Right cardiac atrium (tissue), 5 donors: ENCODE results near the gene ZNF366. TPM values are rescaled to one million over a fixed set of nuclear protein-coding genes. Genes with fewer than 3 reads are reported as not detected.

Experiments used
- ATAC-seq, 2 donors: fragments of 200-7000 bp; cut with Tn5 transposase; one replicate each; pipeline versions ENCODE4 v1.8.0 to v1.9.1; 2020; ENCODE audit warnings: moderate library complexity in 2 of 2, mild to moderate bottlenecking in 1 of 2
- DNase-seq, 3 donors: peaks; one replicate each; pipeline ENCODE4 v3.0.0-alpha.2; 2020
- H3K27ac ChIP-seq: one replicate; pipeline ENCODE4 v1.5.1; 2013; ENCODE audit warnings: mild to moderate bottlenecking, low read length, control low read depth, moderate library complexity
- H3K27me3 ChIP-seq: one replicate; pipeline ENCODE4 v1.6.1; 2013; ENCODE audit not compliant: control insufficient read depth, insufficient read depth
- H3K4me1 ChIP-seq: one replicate; pipeline ENCODE4 v1.6.1; 2013; ENCODE audit warnings: low read length; ENCODE audit not compliant: control insufficient read depth, insufficient read depth
- H3K4me3 ChIP-seq: one replicate; pipeline ENCODE4 v1.5.1; 2013; ENCODE audit warnings: low read length, control low read depth
- H3K9me3 ChIP-seq: one replicate; pipeline ENCODE4 v1.6.1; 2013; ENCODE audit warnings: low read length; ENCODE audit not compliant: control insufficient read depth
- WGBS: extraction: QIAGEN DNeasy Blood & Tissue Kit; methylation state at CpG from one replicate; pipeline ENCODE4 v1.1.7; 2013; 5-methylcytosine and 5-hydroxymethylcytosine counted together
- intact Hi-C, 4 donors: fragments of 100-400 bp; cut with DNase I; formaldehyde crosslinking; loops; one replicate each; pipeline versions ENCODE4 v1.11.0 to v1.14.0; 2022 to 2023
- polyA plus RNA-seq: library from polyadenylated mRNA; stranded (reverse); fragments of 200-250 nt; gene quantifications from one replicate; pipeline ENCODE4 v1.2.3, GENCODE V29; 2013
- total RNA-seq, 4 donors: library from RNA; stranded (reverse); fragmentation: NEBNext Ultra II Directional; extraction: Animal tissue kit (Norgen Biotek cat#: 25700); gene quantifications; one replicate each; pipeline ENCODE4 v1.2.1, GENCODE V29; 2021
- donor health status: healthy with polysubstance abuse.
- donor health status: DM: no; HTN: yes; CAD: no.
- donor health status: DM: no; HTN: no; CAD: no.
- donor health status: DM: no; HTN: yes; CAD: no; lungs with severe emphysema.
- donor health status: DM: yes; HTN: yes; CAD: no.

The ZNF366 gene
- total and polyA plus RNA-seq, 5 donors = 2.5 to 8.1 (median 5.4) TPM

DNA sequence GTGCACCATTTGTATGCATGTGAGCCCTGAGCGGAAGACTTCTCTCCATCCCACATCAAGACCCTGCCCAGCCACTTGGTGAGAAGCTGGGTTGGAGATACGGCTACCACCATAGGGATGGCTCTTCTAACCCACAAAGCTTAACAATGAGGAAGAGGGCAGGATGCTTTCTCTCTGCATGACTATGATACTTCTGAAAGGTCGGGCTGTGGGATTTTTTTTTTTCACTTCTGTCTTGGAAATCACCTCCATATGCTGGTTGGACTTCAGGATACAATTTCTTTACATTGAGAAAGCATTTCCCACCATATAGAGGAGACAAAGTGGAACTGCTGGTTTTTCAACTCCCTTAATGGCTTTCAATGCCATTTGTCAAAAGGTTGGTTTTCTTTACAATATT is 30.5 kb downstream of the ZNF366 start:
- H3K4me3 ChIP-seq = no peak overlapping the region
- intact Hi-C loops = no loop called here
- H3K27me3 ChIP-seq = no peaks in the 10 kb centered on the region
- peaks cover 2% of the 10 kb centered on the region for H3K4me1 ChIP-seq
- 92% methylated on average over 3 of the region's 3 CpGs for WGBS
- DNase-seq (no peak), ATAC-seq (no peak)
- no peaks in the 10 kb centered on the region for H3K9me3 ChIP-seq
- no peak overlapping the region for H3K27ac ChIP-seq

DNA sequence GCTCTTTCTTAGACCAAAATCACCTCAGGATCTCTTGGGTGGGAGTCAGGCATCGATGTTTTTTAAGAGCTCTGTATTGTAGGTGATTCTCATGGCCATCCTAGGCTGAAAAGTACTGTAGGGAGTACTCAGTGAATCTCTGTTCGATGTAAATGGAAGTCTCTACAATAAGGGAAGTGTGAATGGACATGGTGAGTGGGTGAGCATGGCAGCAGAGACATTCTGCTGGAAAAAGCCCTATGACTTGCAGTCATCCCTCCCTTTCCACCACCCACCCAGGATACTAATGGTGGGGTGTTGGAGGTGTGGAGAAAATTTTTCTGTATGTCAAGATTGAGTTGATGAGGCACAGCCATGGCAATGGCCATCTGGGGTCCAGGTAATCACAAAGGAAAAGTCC is 30.9 kb downstream of the ZNF366 start:
- no peak overlapping the region for H3K27ac ChIP-seq
- no peak overlapping the region for H3K4me3 ChIP-seq
- WGBS = 89% methylated on average over 2 of the region's 2 CpGs
- H3K27me3 ChIP-seq = no peaks in the 10 kb centered on the region
- ATAC-seq (no peak), DNase-seq (no peak)
- H3K9me3 ChIP-seq = no peaks in the 10 kb centered on the region
- intact Hi-C loops = no loop called here
- peaks cover 2% of the 10 kb centered on the region for H3K4me1 ChIP-seq

DNA sequence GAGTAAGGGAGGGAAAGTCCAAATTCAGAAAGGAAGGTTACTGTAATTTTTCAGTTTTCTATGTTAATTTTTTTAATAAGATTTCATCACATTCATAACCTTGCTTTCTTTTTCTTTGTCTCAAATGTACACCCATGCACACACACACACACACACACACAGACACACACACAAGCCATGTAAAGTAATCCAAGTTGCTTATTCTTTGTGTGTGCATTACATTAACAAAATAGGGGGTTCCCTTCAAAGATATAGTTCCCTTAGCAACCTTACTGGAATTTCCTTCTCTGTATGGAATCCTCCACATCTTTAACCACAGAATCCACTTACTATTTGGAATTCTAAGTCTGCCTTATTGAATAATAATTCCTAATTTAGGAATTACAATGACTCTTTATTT is 32.7 kb downstream of the ZNF366 start:
- DNase-seq (no peak), ATAC-seq (no peak)
- intact Hi-C loops = no loop called here
- H3K4me3 ChIP-seq = no peak overlapping the region
- peaks cover 2% of the 10 kb centered on the region for H3K4me1 ChIP-seq
- H3K27ac ChIP-seq = no peak overlapping the region
- H3K27me3 ChIP-seq = no peaks in the 10 kb centered on the region
- H3K9me3 ChIP-seq = no peaks in the 10 kb centered on the region

DNA sequence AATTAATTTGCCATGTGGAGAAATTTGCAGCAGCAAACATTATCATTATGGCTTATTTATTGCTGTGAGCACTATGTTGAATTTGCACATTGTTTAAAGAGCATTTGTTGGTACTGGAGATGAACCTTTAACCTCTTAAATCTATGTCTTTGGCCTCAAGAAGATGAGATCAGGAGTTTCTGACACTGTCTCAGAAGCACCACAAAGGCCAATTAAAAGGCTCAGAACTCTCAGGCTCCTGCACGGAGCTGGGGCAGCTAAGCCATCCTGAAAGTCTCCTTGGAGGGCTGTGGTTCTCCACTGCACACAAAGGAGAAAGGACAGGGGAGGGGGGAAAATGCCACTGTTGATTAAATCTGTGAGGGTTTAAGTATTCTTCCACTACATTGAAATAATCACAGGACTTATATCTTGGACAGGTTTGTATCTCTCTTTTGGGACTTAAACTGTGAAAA is 33.1 kb downstream of the ZNF366 start:
- Histone ChIP-seq H3K27me3 (no peaks in the 10 kb centered on the region), H3K4me1 (peaks cover 2% of the 10 kb centered on the region), H3K9me3 (no peaks in the 10 kb centered on the region), H3K27ac (no peak overlapping the region), H3K4me3 (no peak overlapping the region)
- intact Hi-C loops = no loop called here
- WGBS = 73% methylated on average over 1 of the region's 1 CpG
- DNase-seq = no peak
- no peak for ATAC-seq

DNA sequence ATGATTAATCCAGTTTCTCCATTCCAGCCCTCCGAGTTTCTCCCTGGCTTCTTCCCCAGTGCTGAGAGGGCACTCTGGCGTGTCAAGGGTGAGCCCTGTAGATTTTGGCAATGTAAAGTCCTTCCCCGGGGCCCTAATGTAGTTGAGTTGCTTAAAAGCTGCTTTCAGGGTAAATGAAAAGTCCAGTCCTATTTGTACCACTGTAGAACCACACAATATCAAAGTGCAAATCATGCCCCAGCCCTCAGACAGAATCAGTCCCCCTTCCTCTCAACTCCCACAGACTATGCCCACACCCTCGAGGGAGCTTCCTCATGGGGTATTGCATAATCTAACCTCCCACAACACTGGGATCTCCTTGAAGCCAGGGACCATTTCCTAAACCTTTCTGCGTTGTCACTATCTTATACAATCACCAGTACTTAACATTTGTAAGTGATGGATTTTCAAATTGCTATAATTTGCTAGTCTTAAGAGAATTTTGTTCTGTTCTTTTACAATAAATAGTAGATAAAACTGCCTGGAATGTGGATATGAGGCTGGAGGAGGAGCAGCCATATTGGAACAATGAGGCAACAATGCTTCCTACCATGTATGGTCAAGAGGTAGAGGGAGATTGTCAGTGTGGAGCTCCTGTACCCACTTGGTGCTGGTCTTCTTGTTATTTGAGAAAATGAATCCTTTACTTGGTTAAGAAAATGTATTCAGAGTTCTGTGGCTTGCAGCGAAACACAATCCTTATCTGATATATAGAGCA is 34.4 kb downstream of the ZNF366 start:
- DNase-seq (no peak), ATAC-seq (peak; percentile 59 to 64)
- H3K4me3 ChIP-seq = no peak overlapping the region
- no peak overlapping the region for H3K27ac ChIP-seq
- no peaks in the 10 kb centered on the region for H3K9me3 ChIP-seq
- no peaks in the 10 kb centered on the region for H3K4me1 ChIP-seq
- H3K27me3 ChIP-seq = no peaks in the 10 kb centered on the region
- intact Hi-C loops = no loop called here
- 64% methylated on average over 6 of the region's 6 CpGs for WGBS

DNA sequence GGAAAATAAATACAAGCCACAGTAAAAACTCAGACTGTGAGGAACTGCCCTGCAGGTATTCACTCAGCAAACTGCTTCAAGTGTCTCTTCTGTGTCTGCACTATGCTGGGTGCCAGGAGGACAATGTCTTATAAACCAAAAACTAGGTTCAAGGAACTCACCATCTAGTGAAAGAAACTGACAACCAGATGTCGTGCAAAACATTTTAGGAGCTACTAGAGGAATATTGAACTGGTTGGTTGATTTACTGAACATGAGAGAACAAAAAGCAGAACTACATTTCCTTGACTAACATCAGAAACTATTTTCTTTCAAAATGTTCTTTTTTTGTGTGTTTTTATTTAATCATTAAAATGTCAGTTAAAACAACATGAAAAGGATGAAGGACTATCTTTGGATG is 35.2 kb downstream of the ZNF366 start:
- Histone ChIP-seq H3K4me3 (no peak overlapping the region), H3K9me3 (no peaks in the 10 kb centered on the region), H3K27ac (no peak overlapping the region), H3K4me1 (no peaks in the 10 kb centered on the region), H3K27me3 (no peaks in the 10 kb centered on the region)
- DNase-seq (no peak), ATAC-seq (no peak)
- intact Hi-C loops = no loop called here
- 92% methylated on average over 1 of the region's 1 CpG for whole genome bisulfite sequencing

DNA sequence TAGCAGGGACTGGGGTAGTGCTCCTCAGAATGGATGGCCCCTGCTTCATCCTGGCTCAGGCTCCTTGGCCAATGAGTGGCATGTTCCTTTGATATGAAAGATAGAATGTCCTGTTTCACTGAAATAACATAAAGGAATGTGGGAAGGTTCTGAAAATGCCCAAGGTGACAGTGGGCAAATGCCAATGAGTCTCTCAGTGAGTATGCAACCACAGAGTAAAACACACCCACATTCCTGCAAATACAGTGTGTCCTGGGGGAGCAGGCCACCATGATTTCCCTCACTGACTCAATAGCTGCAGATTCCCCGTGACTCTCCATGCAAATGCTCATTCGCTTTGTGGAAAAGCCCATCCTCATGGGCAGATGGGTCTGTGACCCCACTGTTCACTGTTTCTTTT is 36.4 kb downstream of the ZNF366 start:
- ATAC-seq (no peak), DNase-seq (no peak)
- no peak overlapping the region for H3K4me3 ChIP-seq
- WGBS = over 99% methylated on average over 2 of the region's 2 CpGs
- intact Hi-C loops = no loop called here
- no peak overlapping the region for H3K27ac ChIP-seq
- H3K4me1 ChIP-seq = peaks cover 3% of the 10 kb centered on the region
- no peaks in the 10 kb centered on the region for H3K27me3 ChIP-seq
- no peaks in the 10 kb centered on the region for H3K9me3 ChIP-seq

DNA sequence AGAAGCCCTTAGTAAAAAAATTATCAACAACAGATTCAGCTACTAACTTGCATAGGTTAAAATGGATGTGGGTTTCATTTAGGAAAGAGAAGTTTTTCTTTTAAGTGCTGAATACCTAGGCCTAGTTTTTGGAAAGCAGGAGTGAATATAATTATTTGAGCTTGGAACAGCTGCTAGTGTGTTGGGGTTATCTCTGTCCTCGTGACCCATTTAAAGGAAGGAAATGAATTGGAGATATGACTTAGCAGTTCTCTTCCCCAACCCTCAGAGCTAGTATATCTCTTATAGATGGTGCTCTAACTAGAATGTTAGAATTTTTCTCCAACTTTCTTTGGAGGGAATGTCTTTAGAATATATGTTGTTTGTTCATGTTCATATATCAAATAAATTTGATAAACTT is 38.6 kb downstream of the ZNF366 start:
- Histone ChIP-seq H3K4me3 (no peak overlapping the region), H3K9me3 (no peaks in the 10 kb centered on the region), H3K27me3 (no peaks in the 10 kb centered on the region), H3K4me1 (peaks cover 3% of the 10 kb centered on the region), H3K27ac (no peak overlapping the region)
- peak; percentile 53 to 69 for ATAC-seq
- intact Hi-C loops = no loop called here
- WGBS = 9% methylated on average over 1 of the region's 1 CpG
- DNase-seq = no peak

DNA sequence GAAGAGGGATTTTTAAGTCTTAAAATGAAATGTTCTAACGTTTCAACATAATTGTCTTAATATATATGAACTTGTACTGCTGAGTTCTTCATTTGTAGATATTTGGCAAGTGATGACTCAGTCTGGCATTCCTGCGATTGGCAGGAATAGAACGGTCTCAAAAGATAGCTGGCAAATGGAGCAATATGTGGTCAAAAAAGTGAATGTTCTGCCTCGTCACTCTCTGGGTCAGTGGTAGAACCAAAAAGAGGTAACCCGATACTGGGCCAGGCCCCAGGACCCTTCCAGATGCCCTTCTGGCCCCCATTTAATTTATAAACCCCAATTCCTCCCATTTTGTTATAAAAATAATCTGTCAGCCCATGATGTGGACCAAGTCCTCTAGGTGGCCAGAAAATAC is 39.2 kb downstream of the ZNF366 start:
- Histone ChIP-seq H3K9me3 (no peaks in the 10 kb centered on the region), H3K27ac (peak overlapping the region; percentile 37), H3K27me3 (no peaks in the 10 kb centered on the region), H3K4me1 (peaks cover 3% of the 10 kb centered on the region), H3K4me3 (no peak overlapping the region)
- DNase-seq (no peak), ATAC-seq (peak in 1 of 2 donors; percentile 20)
- intact Hi-C loops = no loop called here
- 64% methylated on average over 5 of the region's 5 CpGs for WGBS

DNA sequence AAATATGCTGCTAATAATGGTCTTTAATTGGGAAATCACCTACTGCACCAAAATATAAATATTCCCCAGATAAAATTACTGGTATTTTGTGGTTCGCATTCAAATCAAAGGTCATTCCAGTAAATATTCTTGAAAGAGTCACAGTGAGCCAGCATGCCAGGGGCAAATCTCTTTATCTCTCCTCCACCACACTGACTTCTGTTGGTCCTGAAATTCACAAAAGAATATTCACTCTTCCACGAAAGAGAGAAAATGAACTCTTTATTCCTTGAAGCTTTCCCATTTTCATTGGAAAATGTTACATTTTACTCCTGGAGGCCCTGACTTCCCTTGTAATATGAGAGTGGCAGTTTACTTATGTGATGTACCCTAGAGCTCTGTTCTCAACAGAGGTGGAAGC is 39.7 kb downstream of the ZNF366 start:
- intact Hi-C loops = no loop called here
- WGBS = 92% methylated on average over 2 of the region's 2 CpGs

DNA sequence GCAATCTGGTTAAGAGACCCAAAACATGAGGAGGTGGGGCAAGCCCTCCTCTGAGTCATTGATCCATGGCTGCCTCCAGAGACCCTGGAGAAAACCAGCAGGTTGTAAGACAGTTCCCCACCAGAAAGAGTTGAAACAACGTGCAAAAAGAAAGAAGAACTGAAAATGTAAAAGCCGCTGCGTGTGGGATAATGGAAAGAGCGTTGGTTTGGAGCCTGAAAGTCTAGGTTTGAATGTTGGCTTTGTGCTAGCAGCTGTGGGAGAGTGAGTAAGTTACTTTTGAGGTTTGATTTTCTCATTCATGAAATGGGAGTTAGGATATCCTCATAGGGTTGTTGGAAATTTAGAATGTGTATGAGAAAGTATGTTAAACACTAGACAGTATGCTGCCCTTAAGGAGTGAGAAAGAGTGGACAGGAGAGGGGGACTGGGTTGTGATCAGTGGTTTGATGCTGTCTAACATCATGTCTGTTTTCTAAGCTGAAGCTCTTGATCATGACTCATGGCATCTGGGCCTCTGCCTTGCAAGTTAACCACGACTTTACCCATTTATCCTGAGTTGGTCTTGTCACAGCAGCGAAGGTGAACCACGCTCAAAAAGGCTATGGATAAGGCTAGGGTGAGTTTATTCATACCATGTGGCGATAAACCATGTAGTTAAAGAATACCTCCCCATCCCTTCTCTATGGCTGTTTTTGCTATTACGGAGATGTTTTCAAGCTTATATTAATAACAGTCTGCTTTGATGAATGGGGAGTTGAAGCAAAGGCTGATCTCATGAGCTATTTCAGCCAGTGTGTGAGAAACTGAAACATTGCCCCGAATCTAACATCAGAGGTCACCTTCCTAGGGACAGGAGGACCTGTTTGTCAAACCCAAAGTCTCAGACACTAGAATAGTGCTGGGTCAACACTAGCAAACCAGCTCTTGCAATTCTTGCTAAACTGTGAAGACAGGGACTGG is 41.3 kb downstream of the ZNF366 start:
- no peak for ATAC-seq
- Histone ChIP-seq H3K4me3 (no peak overlapping the region), H3K4me1 (peaks cover 3% of the 10 kb centered on the region), H3K27me3 (no peaks in the 10 kb centered on the region), H3K9me3 (no peaks in the 10 kb centered on the region), H3K27ac (no peak overlapping the region)
- no peak for DNase-seq
- WGBS = 88% methylated on average over 10 of the region's 10 CpGs
- intact Hi-C loops = no loop called here

More for the DNA sequence above, 39.7 kb downstream of the ZNF366 start:
- ATAC-seq = no peak
- Histone ChIP-seq H3K9me3 (no peaks in the 10 kb centered on the region), H3K27ac (peak overlapping the region; percentile 14), H3K27me3 (no peaks in the 10 kb centered on the region), H3K4me3 (no peak overlapping the region), H3K4me1 (peaks cover 3% of the 10 kb centered on the region)
- DNase-seq = no peak
